GM19238 (cell line): ENCODE measurements around the gene ZDHHC8.

Experiments
- DNase-seq: peaks from one replicate; pipeline ENCODE4 v3.0.0; 2011; ENCODE audit warnings: low spot score; ENCODE audit not compliant: insufficient read length

Gene ZDHHC8

GRCh38 chr22:20096574-20097420, 34.8 kb upstream of the ZDHHC8 start:
- DNase-seq = no peak

DNA sequence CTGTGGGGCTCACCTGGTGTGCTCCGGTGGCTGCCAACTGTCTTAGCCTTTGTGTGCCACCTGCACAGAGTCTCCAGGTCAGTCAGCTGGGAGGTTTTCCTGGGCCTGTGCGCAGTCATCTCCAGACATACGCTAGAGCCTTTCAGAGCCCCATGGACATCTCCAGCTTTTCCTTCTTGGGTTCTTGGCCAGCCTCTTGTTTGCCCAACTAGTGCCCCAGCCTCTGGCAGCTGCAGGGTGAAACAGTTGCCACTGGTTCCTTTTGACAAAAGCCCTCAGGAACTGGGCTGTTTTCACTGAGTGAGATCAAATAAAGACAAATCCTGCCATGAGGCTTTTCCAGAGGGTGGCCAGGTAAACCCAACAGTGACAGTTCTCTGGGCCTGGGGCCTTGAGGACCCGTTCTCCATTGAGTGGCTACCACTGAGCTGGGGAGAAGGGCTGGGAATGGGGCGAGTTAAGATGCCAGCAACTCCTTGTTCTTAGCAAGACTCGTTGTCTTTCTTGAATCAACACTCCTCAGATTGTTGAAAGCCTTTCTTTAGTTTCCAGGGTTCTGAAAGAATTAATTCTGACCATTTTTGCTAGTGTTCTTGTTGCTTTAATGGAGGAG, 32.4 kb upstream of the ZDHHC8 start:
- DNase-seq = no peak

DNA sequence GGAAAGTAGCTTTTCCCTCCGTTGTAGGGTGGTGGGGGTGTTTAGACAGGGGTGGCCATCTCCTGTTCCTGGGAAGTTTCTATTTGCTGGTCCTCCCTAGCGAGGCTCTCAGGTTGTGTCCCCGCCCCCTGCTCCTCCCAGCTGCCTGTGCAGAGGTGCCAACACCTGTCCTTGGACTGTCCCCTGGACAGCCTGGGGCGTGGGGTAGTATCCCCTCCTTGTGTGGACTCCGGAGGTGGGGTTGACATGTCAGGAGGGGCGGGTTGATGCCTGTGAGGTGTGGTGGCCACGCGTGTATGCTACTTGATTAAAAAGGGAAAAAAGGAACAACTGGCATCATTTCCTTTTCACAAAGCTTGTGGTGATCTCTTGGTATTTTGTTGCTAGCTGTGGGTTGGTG, 30.0 kb upstream of the ZDHHC8 start:
- DNase-seq = no peak

- DNase-seq = no peak
These were observed 29.3 kb upstream of the ZDHHC8 start for GRCh38 chr22:20102203-20102780.

DNA sequence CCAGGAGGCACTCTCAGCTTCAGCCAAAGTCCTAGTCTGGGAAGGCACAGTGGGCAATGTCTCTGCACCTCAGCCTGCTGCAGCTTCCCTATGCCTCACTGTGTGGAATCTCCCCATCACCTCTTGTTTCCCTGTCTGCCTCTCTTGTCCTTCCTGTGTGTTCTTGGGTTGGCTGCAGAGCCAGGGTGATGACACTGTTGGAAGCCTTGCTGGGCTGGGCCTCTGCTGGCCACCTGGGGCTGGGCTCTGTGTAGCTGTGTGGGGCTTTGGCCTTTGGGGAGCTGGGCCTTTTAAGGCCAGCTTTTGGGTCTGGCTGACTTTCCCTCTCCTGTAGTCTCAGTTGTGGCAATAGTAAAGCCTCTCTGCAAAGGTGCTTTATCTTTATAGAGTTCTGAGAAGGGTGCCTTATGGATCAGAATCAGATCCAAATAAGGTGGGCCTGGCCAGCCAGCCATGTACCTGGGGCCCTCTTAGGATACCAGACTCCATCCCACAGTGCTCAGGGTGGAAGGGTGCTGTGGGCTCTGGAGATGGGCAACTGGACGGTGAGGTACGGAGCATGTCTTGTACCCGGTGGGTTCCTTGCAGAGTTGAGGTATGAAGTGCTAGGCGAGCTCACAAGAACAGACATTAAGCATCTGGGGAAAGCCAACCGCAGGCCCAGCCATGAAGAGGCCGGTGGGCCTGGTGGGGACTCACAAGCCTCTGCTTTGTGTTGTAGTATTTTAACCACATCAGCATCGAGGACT, 26.0 kb upstream of the ZDHHC8 start:
- DNase-seq = no peak

DNA sequence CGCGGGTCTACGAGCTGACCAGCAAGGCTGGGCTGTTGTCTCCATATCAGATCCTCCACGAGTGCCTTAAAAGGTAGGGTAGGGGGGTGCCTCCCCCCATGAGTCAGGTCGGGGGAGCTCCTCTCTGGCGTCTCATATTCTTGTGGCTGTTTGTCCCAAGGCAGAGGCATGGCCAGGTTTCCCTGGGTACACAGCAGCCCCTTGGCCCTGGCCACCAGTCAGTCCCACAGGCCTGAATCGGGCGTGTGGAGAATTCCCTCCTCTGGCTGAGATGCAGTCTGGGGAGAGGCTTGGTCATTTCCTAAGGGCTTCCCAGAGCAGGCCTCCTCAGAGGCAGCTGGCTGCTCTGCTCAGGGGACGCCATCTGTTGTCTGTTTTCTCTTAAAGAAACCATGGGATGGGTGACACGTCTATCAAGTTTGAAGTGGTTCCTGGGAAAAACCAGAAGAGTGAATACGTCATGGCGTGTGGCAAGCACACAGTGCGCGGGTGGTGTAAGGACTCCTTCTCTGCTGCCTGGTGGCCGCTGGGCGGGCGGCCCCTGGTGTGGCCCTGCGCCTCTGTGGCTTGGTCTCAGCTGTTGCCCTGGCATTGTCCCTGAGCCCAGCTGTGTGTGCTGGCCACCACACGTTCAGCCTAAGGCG, 25.3 kb upstream of the ZDHHC8 start:
- DNase-seq = no peak

GRCh38 chr22:20106849-20107237, 24.8 kb upstream of the ZDHHC8 start:
- no peak for DNase-seq

GRCh38 chr22:20107471-20107901, 24.1 kb upstream of the ZDHHC8 start:
- no peak for DNase-seq

- no peak for DNase-seq
These were observed 23.4 kb upstream of the ZDHHC8 start for GRCh38 chr22:20107951-20108756.

GRCh38 chr22:20108757-20109230, 22.8 kb upstream of the ZDHHC8 start:
- no peak for DNase-seq

DNA sequence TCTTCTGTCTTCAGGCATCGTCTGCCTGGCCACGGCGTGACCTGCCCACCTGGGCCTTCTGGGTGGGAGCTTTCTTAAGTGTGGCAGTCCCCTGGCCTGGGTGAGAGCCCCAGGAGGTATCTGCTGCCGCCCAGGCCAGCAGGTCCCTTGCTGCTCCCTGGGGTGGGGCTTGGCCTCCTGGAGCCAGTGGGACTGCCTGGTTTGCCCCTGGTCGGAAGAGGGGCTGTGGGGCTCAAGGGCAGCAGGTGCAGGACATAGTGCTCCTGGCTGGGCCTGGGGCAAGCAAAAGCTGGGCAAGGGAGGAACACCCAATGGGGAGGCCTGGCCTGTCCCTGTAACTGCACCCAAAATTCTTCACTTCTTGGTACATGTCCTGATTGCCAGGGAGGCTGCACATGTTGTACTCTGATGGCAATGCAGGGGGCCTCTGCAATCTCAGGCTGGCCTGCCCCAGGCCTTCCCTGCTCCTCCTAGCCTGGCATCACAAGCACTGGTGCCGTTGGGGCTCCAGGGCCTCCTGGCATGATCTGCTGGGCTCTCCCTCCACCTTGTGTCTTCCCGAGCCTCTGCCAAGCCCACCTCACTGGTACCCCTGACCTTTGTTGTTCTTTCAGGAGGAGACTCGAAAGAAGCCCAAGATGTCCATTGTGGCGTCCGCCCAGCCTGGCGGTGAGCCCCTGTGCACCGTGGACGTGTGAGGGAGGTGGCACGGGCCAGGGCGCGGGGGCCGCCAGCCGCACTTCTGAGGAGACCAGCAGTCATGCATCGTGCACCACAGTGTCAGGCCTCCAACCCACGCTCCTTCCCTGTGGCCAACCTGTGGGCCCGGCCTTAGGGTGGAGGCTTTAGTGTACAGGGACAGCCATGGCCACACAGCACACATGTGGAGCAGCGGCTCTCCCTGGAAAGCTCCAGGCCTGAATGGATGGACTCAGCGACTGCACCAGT, 21.9 kb upstream of the ZDHHC8 start:
- DNase-seq = no peak

- DNase-seq = no peak
These were observed 21.1 kb upstream of the ZDHHC8 start for GRCh38 chr22:20110359-20110985.

GRCh38 chr22:20111045-20111688, 20.4 kb upstream of the ZDHHC8 start:
- DNase-seq = no peak

- DNase-seq = no peak
These were observed 19.6 kb upstream of the ZDHHC8 start for GRCh38 chr22:20111689-20112622.

- DNase-seq = no peak
These were observed 18.7 kb upstream of the ZDHHC8 start for GRCh38 chr22:20112623-20113511.
